Neural cell (in vitro differentiated cells): ENCODE measurements around the gene PARP15. TPM values are rescaled to one million over a fixed set of nuclear protein-coding genes. Genes with fewer than 3 reads are reported as not detected.

Source experiments
- H2AFZ ChIP-seq: fragments of 200-600, 300-800 bp; sonication (generic), shearing (Covaris generic); 2 replicates; pipeline ENCODE4 v1.6.0; 2014; ENCODE audit warnings: low read depth, mild to moderate bottlenecking, antibody characterized with exemption, low read length, moderate library complexity
- H3F3A ChIP-seq: fragments of 200-600 bp; shearing (Covaris generic); 2 replicates; pipeline ENCODE4 v1.6.1; 2016; ENCODE audit warnings: mild to moderate bottlenecking, moderate library complexity, mixed read lengths, antibody characterized with exemption, low read length; ENCODE audit not compliant: insufficient read depth, poor library complexity, severe bottlenecking
- H3K27ac ChIP-seq: fragments of 200-600, 300-800 bp; sonication (generic), shearing (Covaris generic); 2 replicates; pipeline ENCODE4 v1.5.1; 2014; ENCODE audit warnings: mild to moderate bottlenecking, low read length, moderate library complexity
- H3K27me3 ChIP-seq: fragments of 300-800, 200-600 bp; sonication (generic), shearing (Covaris generic); 2 replicates; pipeline ENCODE4 v1.6.0; 2014; ENCODE audit warnings: mild to moderate bottlenecking, low read depth, low read length, moderate library complexity; ENCODE audit not compliant: insufficient read depth
- H3K36me3 ChIP-seq: fragments of 300-800, 200-600 bp; sonication (generic), shearing (Covaris generic); 2 replicates; pipeline ENCODE4 v1.5.1; 2014; ENCODE audit warnings: mild to moderate bottlenecking, antibody characterized with exemption, low read length, moderate library complexity; ENCODE audit not compliant: insufficient read depth
- H3K4me2 ChIP-seq: fragments of 300-800, 200-600 bp; sonication (generic), shearing (Covaris generic); 2 replicates; pipeline ENCODE4 v1.6.0; 2014; ENCODE audit warnings: mild to moderate bottlenecking, low read length
- H3K4me3 ChIP-seq: fragments of 300-800, 200-600 bp; sonication (generic), shearing (Covaris generic); 2 replicates; pipeline ENCODE4 v1.5.1; 2014; ENCODE audit warnings: mild to moderate bottlenecking, low read length, moderate library complexity
- H3K79me2 ChIP-seq: fragments of 200-600 bp; shearing (Covaris generic); replicated peaks from 2 replicates; pipeline ENCODE4 v1.6.0; 2014; ENCODE audit warnings: mild to moderate bottlenecking, low read length, moderate library complexity; ENCODE audit not compliant: insufficient read depth
- H3K9ac ChIP-seq: fragments of 300-800, 200-600 bp; sonication (generic), shearing (Covaris generic); 2 replicates; pipeline ENCODE4 v1.6.1; 2016; ENCODE audit warnings: mild to moderate bottlenecking, low read length, mixed read lengths
- H3K9me2 ChIP-seq: fragments of 200-600 bp; shearing (Covaris generic); 2 replicates; pipeline ENCODE4 v1.6.1; 2016; ENCODE audit warnings: mild to moderate bottlenecking, low read length, mixed read lengths; ENCODE audit not compliant: insufficient read depth
- H3K9me3 ChIP-seq: fragments of 200-600, 300-800 bp; sonication (generic), shearing (Covaris generic); 2 replicates; pipeline ENCODE4 v1.6.1; 2016; ENCODE audit warnings: mild to moderate bottlenecking, mixed run types, low read length, moderate library complexity, mixed read lengths
- H4K20me1 ChIP-seq: fragments of 200-600 bp; shearing (Covaris generic); 2 replicates; pipeline ENCODE4 v1.6.1; 2016; ENCODE audit warnings: mild to moderate bottlenecking, mixed run types; ENCODE audit not compliant: insufficient read depth
- CTCF ChIP-seq: fragments of 450-650 bp; IDR thresholded peaks from 2 replicates; pipeline ENCODE4 v1.5.1; 2014; ENCODE audit warnings: antibody characterized with exemption, mild to moderate bottlenecking, moderate library complexity; ENCODE audit not compliant: poor library complexity, severe bottlenecking
- EP300 ChIP-seq: fragments of 450-650 bp; conservative IDR thresholded peaks from 2 replicates; pipeline ENCODE4 v1.6.1; 2014; ENCODE audit warnings: antibody characterized with exemption, mild to moderate bottlenecking, moderate library complexity; ENCODE audit not compliant: poor library complexity, severe bottlenecking
- EZH2 ChIP-seq: fragments of 200-600, 300-800 bp; shearing (Covaris generic), sonication (generic); IDR thresholded peaks from 2 replicates; pipeline ENCODE4 v1.6.1; 2014; ENCODE audit warnings: antibody characterized with exemption, low read length, borderline replicate concordance, mild to moderate bottlenecking; ENCODE audit not compliant: insufficient read depth, poor library complexity, severe bottlenecking
- MXI1 ChIP-seq: fragments of 450-650 bp; conservative IDR thresholded peaks from 2 replicates; pipeline ENCODE4 v1.6.1; 2014; ENCODE audit warnings: antibody characterized with exemption, mild to moderate bottlenecking; ENCODE audit not compliant: poor library complexity, severe bottlenecking
- POLR2AphosphoS5 ChIP-seq: IDR thresholded peaks from 2 replicates; pipeline ENCODE4 v1.6.1; 2012
- RAD21 ChIP-seq: fragments of 450-650 bp; conservative IDR thresholded peaks from 2 replicates; pipeline ENCODE4 v1.6.1; 2014; ENCODE audit warnings: antibody characterized with exemption, mild to moderate bottlenecking, moderate library complexity
- REST ChIP-seq: IDR thresholded peaks from 2 replicates; pipeline ENCODE4 v1.6.1; 2012; ENCODE audit warnings: borderline replicate concordance
- SMC3 ChIP-seq: fragments of 450-650 bp; conservative IDR thresholded peaks from 2 replicates; pipeline ENCODE4 v1.6.1; 2014; ENCODE audit warnings: antibody characterized with exemption, mild to moderate bottlenecking, moderate library complexity; ENCODE audit not compliant: poor library complexity
- TAF1 ChIP-seq: IDR thresholded peaks from 2 replicates; pipeline ENCODE4 v1.6.1; 2012; ENCODE audit warnings: low read depth
- polyA plus RNA-seq: library from polyadenylated mRNA; depleted of rRNA; stranded (reverse); fragments of >200 nt; gene quantifications from 2 replicates; pipeline ENCODE4 v1.2.3, GENCODE V29; 2014

The PARP15 gene
- polyA plus RNA-seq, 1 donor from 2014 or later = not detected

- H3K9me2 ChIP-seq = no peaks in the 10 kb centered on the region
- H3K4me2 ChIP-seq = no peak overlapping the region
- no peak overlapping the region for H3K9ac ChIP-seq
- H3K9me3 ChIP-seq = no peaks in the 10 kb centered on the region
- no peaks in the 10 kb centered on the region for H4K20me1 ChIP-seq
- H3K4me3 ChIP-seq = no peak overlapping the region
- no peak overlapping the region for H2AFZ ChIP-seq
- no peaks in the 10 kb centered on the region for H3K79me2 ChIP-seq
- TF ChIP-seq REST (no peak), CTCF (no peak), MXI1 (no peak), POLR2AphosphoS5 (no peak), EZH2 (no peak), SMC3 (no peak), TAF1 (no peak), EP300 (no peak), RAD21 (no peak)
- no peak overlapping the region for H3K27ac ChIP-seq
- H3F3A ChIP-seq = no peaks in the 10 kb centered on the region
- no peaks in the 10 kb centered on the region for H3K36me3 ChIP-seq
- H3K27me3 ChIP-seq = no peaks in the 10 kb centered on the region
Observed at GRCh38 chr3:122615303-122615702, 37.9 kb downstream of the PARP15 start.

- Histone ChIP-seq H3K4me2 (no peak overlapping the region), H3K9me2 (no peaks in the 10 kb centered on the region), H3K27me3 (no peaks in the 10 kb centered on the region), H3K4me3 (no peak overlapping the region), H4K20me1 (no peaks in the 10 kb centered on the region), H3F3A (no peaks in the 10 kb centered on the region), H2AFZ (no peak overlapping the region), H3K27ac (no peak overlapping the region), H3K79me2 (no peaks in the 10 kb centered on the region), H3K9me3 (no peaks in the 10 kb centered on the region), H3K9ac (no peak overlapping the region), H3K36me3 (no peaks in the 10 kb centered on the region)
- no peak for TF ChIP-seq MXI1
- no peak for TF ChIP-seq TAF1
- no peak for TF ChIP-seq EZH2
- TF ChIP-seq EP300 = no peak
- TF ChIP-seq REST = no peak
- no peak for TF ChIP-seq CTCF
- TF ChIP-seq RAD21 = no peak
- no peak for TF ChIP-seq POLR2AphosphoS5
- no peak for TF ChIP-seq SMC3
Observed at GRCh38 chr3:122618614-122619013, 41.2 kb downstream of the PARP15 start.
